Measurements from ENCODE around the gene FAM171A1. TPM values are rescaled to one million over a fixed set of nuclear protein-coding genes. Genes with fewer than 3 reads are reported as not detected.

The FAM171A1 gene
- total RNA-seq, 1 experiment from 2014 or later, result 3.6 TPM

DNA sequence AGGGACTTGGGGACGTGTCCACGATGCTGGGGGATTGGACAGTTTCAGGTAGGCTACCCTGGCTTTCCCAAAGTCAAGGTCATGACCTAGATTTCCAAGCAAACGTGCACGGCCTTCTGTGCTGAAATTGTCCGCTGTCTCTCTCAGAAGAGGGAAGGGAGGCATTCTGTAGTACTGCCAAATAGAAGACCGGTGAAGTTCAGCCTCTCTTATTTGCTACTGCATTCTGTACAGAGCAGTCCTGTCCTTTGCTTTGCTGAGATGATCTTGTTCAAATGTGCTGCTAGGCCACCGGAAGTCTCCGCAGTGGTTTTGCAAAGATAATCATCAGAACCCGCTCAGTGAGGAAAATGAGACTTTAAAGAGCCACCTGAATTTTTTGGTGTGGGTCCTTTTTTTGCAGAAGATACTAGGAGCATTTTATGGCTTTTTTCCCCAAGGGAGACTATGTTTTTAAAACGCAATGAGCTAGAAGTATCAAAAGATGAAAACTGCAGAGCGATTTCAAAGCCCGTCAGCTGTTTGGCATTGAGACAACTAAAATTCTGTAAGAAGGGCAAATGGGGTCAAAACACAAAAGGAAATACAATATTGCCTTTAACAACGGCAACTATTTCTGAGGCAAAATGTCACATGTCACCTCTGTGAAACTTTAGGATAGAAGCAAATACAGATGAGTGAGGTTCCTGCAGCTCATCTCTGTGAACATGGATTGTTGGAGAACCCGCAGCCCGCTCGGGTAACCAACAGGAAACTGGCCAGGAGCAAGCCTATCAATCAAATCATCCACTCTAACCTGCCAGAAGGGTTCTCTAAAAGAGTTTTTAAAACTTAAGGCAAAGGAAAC is 201.3 kb downstream of the FAM171A1 start:
- DNase-seq (ENCODE audit: low read depth), result peak; percentile 37

DNA sequence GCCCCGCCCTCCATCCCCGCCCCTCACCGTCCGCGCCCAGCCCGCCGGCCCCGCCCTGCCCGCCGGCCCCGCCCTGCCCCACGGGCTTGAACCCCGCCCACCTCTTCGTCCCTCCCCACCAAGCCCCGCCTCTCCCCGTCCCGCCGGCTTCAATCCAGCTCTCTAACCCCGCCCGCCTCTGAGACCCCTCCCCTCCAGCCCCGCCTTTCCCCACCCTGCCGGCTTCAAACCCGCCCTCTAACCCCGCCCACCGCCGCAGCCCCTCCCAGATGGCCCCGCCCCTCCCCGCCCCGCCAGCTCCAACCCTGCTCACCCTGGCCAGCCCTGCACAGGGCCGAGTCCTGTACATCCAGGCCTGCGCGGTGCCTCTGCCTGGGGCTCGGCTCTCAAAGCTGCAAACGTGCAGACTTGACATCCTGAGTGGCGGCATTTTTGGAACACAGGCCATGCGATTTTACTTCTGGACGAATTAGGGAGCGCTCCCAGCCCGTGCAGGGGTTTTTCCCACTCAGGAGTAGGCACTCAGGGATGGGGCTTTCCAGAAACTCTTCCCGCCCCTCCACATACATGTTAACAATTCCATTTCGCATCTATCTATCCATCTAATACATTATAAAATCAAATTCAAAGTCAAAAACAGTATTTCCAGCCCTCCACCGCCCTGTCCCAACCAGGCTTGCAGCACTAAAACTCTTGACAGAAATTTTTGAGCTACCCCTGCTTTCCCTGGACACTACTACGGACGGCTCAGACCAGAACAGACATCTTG is 202.1 kb downstream of the FAM171A1 start:
- DNase-seq (ENCODE audit: low read depth), result peak; percentile 88

DNA sequence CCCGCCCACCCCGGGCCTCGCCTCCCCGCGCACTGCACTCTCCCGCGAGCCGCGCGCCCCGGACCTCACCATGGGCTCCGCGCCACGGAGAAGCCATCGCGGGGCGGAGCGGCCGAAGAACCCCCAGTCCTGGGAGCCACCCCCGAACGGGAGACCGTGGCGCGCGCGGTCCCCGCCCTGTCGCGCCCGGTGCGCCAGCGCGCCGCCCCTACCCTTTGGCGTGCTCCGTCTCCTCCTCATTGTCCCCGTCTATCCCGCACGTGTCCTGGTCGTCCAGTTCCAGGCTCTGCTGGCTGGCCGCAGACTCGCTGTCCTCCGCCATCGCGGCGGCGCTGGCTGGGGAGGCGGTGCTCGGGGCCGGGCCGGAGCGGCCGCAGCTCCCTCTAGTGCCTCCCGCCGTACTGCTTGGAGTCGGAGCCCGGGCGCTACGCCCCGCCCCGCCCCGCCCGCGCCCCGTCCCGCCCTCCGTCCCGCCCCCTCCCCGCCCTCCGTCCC is 202.8 kb downstream of the FAM171A1 start, which contains the start of gene NMT2:
Gene NMT2 (minus strand): TSS at position 403 of the 495 bp plus-strand sequence. CDS start 81 bp downstream, at position 322.
- peak; percentile 84 for DNase-seq (ENCODE audit: low read depth)

- DNase-seq (ENCODE audit: low read depth), result peak; percentile 59
Measured at GRCh38 chr10:15167411-15168290, 203.4 kb downstream of the FAM171A1 start.

DNA sequence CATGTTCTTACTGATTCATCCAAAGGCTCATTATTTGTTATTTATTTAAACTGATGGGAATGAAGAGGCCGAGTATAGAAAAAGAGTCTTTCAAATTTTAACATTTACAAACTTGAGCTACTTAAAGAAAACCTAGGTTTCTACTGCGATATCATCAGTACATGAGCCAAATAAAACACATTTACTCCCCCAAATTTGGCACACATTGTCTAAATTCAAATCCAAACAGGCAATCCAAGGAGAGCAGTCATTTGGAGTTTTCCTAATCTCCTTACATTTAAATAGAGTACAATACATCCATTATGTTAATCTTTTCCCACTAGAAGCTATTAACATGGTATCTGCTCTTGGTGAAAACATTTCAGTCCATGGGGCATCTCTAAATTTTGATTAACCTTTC is 204.8 kb downstream of the FAM171A1 start:
- no peak for DNase-seq (ENCODE audit: low read depth)

GRCh38 chr10:15163253-15163828 is 207.7 kb downstream of the FAM171A1 start:
- peak; percentile 12 for DNase-seq (ENCODE audit: low read depth)

Other genes with a start within 250 kb of the FAM171A1 start
- gene NMT2, start 202.6 kb downstream of the FAM171A1 start, total RNA-seq (2014; rRNA removed; shearing (Covaris generic)), result 39.5 and 45.5 TPM in 2 replicates